ENCODE measurements around the gene KDM4B. TPM values are rescaled to one million over a fixed set of nuclear protein-coding genes. Genes with fewer than 3 reads are reported as not detected.

Gene KDM4B
- total RNA-seq, 4 donors from 2014 or later, result 29.2 to 43.8 (median 38.7) TPM

GRCh38 chr19:5080809-5081208, 111.9 kb downstream of the KDM4B start:
- Histone ChIP-seq H3K9me3 (no peaks in the 10 kb centered on the region), H3K27ac (no peak overlapping the region), H3K4me3 (no peak overlapping the region), H3K36me3 (peaks cover 0 to 91% of the 10 kb centered on the region in 2 donors), H3K27me3 (no peaks in the 10 kb centered on the region), H3K4me1 (peaks cover 0 to 10% (median 0%) of the 10 kb centered on the region in 3 donors)
- ATAC-seq, result no peak
- TF ChIP-seq EP300 (IDR thresholded peaks at IDR 0.05), result no peak
- TF ChIP-seq POLR2AphosphoS5 (IDR thresholded peaks at IDR 0.05), result no peak
- TF ChIP-seq POLR2A (IDR thresholded peaks at IDR 0.05), result no peak
- no peak for TF ChIP-seq CTCF (IDR thresholded peaks at IDR 0.05)
- 85 to 92% methylated on average over 13 to 19 of the region's 19 CpGs for WGBS, 2 donors (ENCODE audit: low coverage in 1 of 2)

GRCh38 chr19:5081443-5082161, 112.7 kb downstream of the KDM4B start:
- no peak overlapping the region for H3K4me3 ChIP-seq
- peaks cover 0 to 93% of the 10 kb centered on the region in 2 donors for H3K36me3 ChIP-seq
- 80% methylated on average over 1 of the region's 28 CpGs; no CpG with 5 or more reads in 1 of the 2 donors for WGBS, 2 donors (ENCODE audit: low coverage in 1 of 2)
- no peaks in the 10 kb centered on the region for H3K27me3 ChIP-seq
- H3K9me3 ChIP-seq, result no peaks in the 10 kb centered on the region
- H3K27ac ChIP-seq, result no peak overlapping the region
- TF ChIP-seq POLR2AphosphoS5 (IDR thresholded peaks at IDR 0.05) (no peak), EP300 (IDR thresholded peaks at IDR 0.05) (no peak), POLR2A (IDR thresholded peaks at IDR 0.05) (no peak), CTCF (IDR thresholded peaks at IDR 0.05) (no peak)
- peaks cover 0 to 10% (median 0%) of the 10 kb centered on the region in 3 donors for H3K4me1 ChIP-seq
- ATAC-seq, result no peak

GRCh38 chr19:5083547-5083965, 114.6 kb downstream of the KDM4B start:
- peaks cover 0 to 10% (median 0%) of the 10 kb centered on the region in 3 donors for H3K4me1 ChIP-seq
- no peak overlapping the region for H3K4me3 ChIP-seq
- H3K27me3 ChIP-seq, result no peaks in the 10 kb centered on the region
- peak; percentile 59 for ATAC-seq
- H3K9me3 ChIP-seq, result no peaks in the 10 kb centered on the region
- peaks cover 0 to 93% of the 10 kb centered on the region in 2 donors for H3K36me3 ChIP-seq
- TF ChIP-seq CTCF (IDR thresholded peaks at IDR 0.05), result no peak
- no peak for TF ChIP-seq POLR2AphosphoS5 (IDR thresholded peaks at IDR 0.05)
- TF ChIP-seq EP300 (IDR thresholded peaks at IDR 0.05), result no peak
- no peak for TF ChIP-seq POLR2A (IDR thresholded peaks at IDR 0.05)
- H3K27ac ChIP-seq, result peak overlapping the region in 1 of 4 donors; percentile 15
- WGBS, 2 donors (ENCODE audit: low coverage in 1 of 2), result 40% methylated on average over 1 of the region's 13 CpGs; no CpG with 5 or more reads in 1 of the 2 donors

- no peak for ATAC-seq
- Histone ChIP-seq H3K27me3 (no peaks in the 10 kb centered on the region), H3K9me3 (no peaks in the 10 kb centered on the region), H3K4me1 (peaks cover 0 to 19% (median under 1%) of the 10 kb centered on the region in 3 donors), H3K27ac (no peak overlapping the region), H3K36me3 (peaks cover 0 to 81% of the 10 kb centered on the region in 2 donors), H3K4me3 (no peak overlapping the region)
- no peak for TF ChIP-seq POLR2A (IDR thresholded peaks at IDR 0.05)
- TF ChIP-seq EP300 (IDR thresholded peaks at IDR 0.05), result no peak
- no peak for TF ChIP-seq POLR2AphosphoS5 (IDR thresholded peaks at IDR 0.05)
- no peak for TF ChIP-seq CTCF (IDR thresholded peaks at IDR 0.05)
- WGBS, 2 donors (ENCODE audit: low coverage in 1 of 2), result no CpG with 5 or more reads among the region's 20 CpGs
These were observed 116.7 kb downstream of the KDM4B start for GRCh38 chr19:5085566-5085965.

GRCh38 chr19:5086230-5086629, 117.3 kb downstream of the KDM4B start:
- TF ChIP-seq POLR2AphosphoS5 (IDR thresholded peaks at IDR 0.05), result no peak
- no peak for TF ChIP-seq EP300 (IDR thresholded peaks at IDR 0.05)
- TF ChIP-seq CTCF (IDR thresholded peaks at IDR 0.05), result no peak
- TF ChIP-seq POLR2A (IDR thresholded peaks at IDR 0.05), result no peak
- Histone ChIP-seq H3K27ac (no peak overlapping the region), H3K4me1 (peaks cover 0 to 26% (median 7%) of the 10 kb centered on the region in 3 donors), H3K36me3 (peaks cover 0 to 74% of the 10 kb centered on the region in 2 donors), H3K4me3 (no peak overlapping the region), H3K9me3 (no peaks in the 10 kb centered on the region), H3K27me3 (no peaks in the 10 kb centered on the region)
- 93% methylated on average over 6 of the region's 19 CpGs; no CpG with 5 or more reads in 1 of the 2 donors for whole genome bisulfite sequencing, 2 donors (ENCODE audit: low coverage in 1 of 2)
- no peak for ATAC-seq

All from gastroesophageal sphincter (tissue), 4 donors.